NCI-H187 treated with DMSO at 0.1 percent for 48 hours (cell line): ENCODE results near the gene TLCD3B.

Experiments used
- DNase-seq: peaks from one replicate; lab custom pipeline; 2025; lab: John Stamatoyannopoulos, UW

TLCD3B gene

GRCh38 chr16:30030841-30031413, at the start of gene TLCD3B:
Gene TLCD3B (minus strand): TSS chr16:30031271. CDS start chr16:30030527, 744 bp downstream.
- no peak for DNase-seq

GRCh38 chr16:30079480-30079879, 48.4 kb upstream of the TLCD3B start:
- no peak for DNase-seq

GRCh38 chr16:30078744-30079143, 47.7 kb upstream of the TLCD3B start:
- no peak for DNase-seq

GRCh38 chr16:30077656-30078055, 46.6 kb upstream of the TLCD3B start:
- DNase-seq, result no peak

GRCh38 chr16:30076276-30076791, 45.3 kb upstream of the TLCD3B start:
- DNase-seq, result no peak

- DNase-seq, result peak; percentile 24
Observed at GRCh38 chr16:30075503-30076275, 44.6 kb upstream of the TLCD3B start, which contains the start of gene PPP4C. Gene PPP4C (plus strand): TSS chr16:30075994. CDS start chr16:30076378, 384 bp downstream.

GRCh38 chr16:30070490-30070889, 39.4 kb upstream of the TLCD3B start:
- DNase-seq, result no peak

GRCh38 chr16:30069611-30070462, 38.8 kb upstream of the TLCD3B start:
- DNase-seq, result no peak

GRCh38 chr16:30068750-30069610, 37.9 kb upstream of the TLCD3B start:
- DNase-seq, result no peak

GRCh38 chr16:30068333-30068732, 37.3 kb upstream of the TLCD3B start:
- no peak for DNase-seq

- no peak for DNase-seq
Observed at GRCh38 chr16:30067584-30067916, 36.5 kb upstream of the TLCD3B start.

GRCh38 chr16:30066761-30067583, 35.9 kb upstream of the TLCD3B start:
- no peak for DNase-seq

- no peak for DNase-seq
Observed at GRCh38 chr16:30065943-30066760, 35.1 kb upstream of the TLCD3B start.

- peak; percentile 65 for DNase-seq
Observed at GRCh38 chr16:30065102-30065942, 34.3 kb upstream of the TLCD3B start, which contains the start of gene ALDOA. Gene ALDOA (plus strand): TSS chr16:30065760. CDS start chr16:30066898, 1,138 bp downstream.

- no peak for DNase-seq
Observed at GRCh38 chr16:30064729-30065101, 33.6 kb upstream of the TLCD3B start.

- no peak for DNase-seq
Observed at GRCh38 chr16:30063893-30064728, 33.0 kb upstream of the TLCD3B start.

- DNase-seq, result no peak
Observed at GRCh38 chr16:30063278-30063892, 32.3 kb upstream of the TLCD3B start.
